ENCODE measurements around the gene CROCC.

CROCC gene

DNA sequence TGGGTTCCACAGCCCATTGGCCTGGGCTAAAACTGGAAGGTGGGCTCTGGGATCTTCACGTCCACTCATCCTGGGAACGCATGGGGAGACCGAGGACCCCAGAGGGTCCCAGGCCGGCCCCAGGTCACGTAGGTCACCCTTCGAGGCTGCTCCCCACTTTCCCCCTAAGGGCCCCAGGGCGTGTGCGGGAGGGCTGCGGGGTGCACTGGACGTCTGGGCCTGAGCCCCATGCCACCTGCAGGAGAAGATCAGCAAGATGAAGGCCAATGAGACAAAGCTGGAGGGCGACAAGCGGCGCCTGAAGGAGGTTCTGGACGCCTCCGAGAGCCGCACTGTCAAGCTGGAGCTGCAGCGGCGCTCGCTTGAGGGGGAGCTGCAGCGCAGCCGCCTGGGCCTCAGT is 46.2 kb downstream of the CROCC start:
- no peak for ATAC-seq

GRCh38 chr1:16968372-16968771 is 46.6 kb downstream of the CROCC start:
- ATAC-seq (no peak), DNase-seq (no peak)

More for the DNA sequence above, 46.2 kb downstream of the CROCC start:
- DNase-seq: no peak

GRCh38 chr1:16969057-16969611 is 47.4 kb downstream of the CROCC start:
- DNase-seq (no peak), ATAC-seq (no peak)

DNA sequence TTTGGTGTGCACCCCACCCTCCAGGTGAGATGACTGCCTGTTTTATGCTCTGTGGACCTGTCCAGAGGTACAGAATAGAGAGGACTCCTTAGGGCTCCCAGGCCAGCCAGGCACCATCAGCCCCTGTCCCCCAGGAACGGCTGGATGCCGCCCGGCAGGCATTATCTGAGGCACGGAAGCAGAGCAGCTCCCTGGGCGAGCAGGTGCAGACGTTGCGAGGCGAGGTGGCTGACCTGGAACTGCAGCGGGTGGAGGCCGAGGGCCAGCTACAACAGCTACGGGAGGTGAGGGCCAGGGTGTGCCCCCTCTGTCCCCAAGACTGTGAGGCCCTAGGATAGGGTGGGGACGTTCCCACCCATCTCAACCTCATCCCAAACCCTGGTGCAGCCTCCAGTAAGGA is 47.9 kb downstream of the CROCC start:
- DNase-seq (no peak), ATAC-seq (no peak)

DNA sequence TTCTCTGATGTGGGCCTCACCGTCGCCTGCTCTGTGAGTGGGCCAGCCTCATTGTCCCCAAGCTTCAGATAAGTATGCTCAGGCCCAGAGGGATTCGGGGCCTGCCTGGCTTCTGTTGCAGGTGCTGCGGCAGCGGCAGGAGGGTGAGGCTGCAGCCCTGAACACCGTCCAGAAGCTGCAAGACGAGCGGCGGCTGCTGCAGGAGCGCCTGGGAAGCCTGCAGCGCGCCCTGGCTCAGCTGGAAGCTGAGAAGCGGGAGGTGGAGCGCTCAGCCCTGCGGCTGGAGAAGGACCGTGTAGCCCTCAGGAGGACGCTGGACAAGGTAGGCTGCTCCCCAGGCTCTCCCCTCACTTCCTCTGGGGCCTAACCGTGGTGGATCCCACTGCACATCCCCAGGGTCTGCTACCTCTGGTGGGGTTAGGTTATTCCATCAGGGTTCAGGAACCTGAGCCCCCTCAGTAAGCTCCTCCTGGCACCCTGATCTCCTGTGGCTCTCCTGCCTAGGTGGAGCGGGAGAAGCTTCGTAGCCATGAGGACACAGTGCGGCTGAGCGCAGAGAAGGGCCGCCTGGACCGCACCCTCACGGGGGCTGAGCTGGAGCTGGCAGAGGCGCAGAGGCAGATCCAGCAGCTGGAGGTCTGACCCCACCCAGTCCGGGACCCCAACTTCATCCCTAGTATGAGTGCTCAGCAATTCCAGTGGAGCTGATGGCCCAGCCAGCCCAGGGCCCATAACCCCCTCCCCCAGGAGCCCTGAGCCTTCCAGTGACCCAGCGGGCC is 48.6 kb downstream of the CROCC start:
- ATAC-seq (no peak), DNase-seq (no peak)

DNA sequence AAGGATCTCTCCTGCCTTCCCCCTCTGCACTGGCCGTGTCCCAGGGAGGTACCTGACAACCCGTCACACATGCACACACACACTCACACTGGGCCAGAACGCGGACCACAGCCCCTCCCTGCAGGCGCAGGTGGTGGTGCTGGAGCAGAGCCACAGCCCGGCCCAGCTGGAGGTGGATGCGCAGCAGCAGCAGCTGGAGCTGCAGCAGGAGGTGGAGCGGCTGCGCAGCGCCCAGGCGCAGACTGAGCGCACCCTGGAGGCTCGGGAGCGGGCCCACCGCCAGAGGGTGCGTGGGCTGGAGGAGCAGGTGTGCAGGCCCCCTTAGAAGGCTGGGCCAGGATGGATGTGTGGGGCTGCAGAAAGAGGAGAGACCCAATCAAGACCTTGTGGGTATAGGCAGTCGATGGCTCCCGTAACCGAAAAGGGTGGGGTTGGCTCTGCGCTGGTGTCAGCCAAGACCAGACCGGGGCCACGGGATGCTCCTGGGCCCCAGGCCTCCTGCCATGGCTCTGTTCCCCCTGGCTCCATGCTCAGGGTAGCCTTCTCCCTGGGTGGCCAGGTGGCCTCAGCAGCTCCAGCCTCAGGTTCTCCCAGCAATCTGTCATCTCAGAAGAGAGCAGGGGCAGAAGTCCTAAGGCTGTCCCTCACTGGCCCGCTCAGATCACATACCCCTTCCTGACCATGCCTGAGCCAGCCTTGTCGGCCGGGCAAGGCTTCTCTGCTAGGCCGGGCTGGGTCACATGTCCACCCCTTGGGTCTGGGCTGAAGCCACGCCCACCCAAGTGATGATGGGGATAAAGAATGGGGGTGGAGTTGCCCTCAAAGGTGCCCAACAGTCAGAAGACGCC is 49.8 kb downstream of the CROCC start:
- DNase-seq (no peak), ATAC-seq (peak; percentile 6)

DNA sequence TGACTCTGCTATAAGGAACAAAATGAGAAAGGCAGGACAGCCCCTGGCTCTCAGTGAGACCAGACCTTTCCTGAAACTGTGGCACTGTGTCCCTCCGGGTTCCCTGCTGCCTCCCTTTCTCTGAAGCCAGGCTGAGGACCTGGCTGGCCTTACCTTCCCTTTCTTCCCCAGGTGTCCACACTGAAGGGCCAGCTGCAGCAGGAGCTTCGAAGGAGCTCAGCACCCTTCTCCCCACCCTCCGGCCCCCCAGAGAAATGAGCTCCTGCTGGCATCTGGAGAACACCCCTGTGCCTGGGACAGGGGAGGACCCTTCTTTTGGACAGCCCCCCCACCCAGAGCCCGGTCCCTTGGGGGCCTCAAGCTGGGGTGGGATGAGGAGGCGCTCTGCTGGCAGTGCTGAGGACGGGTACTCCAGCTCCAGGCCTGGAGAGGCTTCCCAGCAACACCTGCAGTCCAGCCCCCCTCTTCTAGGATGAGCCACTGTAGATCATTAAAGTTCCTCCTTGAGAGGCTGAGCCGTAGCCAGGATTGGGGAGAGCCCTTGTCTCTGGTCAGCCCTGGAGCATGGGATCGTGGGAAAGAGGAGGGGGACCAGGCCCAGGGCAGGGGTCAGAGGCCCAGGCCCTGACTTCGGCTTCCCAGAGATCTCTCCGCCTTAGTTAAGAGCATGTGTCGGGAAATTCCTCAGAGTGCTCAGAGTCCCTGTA is 50.6 kb downstream of the CROCC start:
- ATAC-seq (no peak), DNase-seq (no peak)

GRCh38 chr1:16973215-16973614 is 51.5 kb downstream of the CROCC start:
- ATAC-seq (no peak), DNase-seq (no peak)

DNA sequence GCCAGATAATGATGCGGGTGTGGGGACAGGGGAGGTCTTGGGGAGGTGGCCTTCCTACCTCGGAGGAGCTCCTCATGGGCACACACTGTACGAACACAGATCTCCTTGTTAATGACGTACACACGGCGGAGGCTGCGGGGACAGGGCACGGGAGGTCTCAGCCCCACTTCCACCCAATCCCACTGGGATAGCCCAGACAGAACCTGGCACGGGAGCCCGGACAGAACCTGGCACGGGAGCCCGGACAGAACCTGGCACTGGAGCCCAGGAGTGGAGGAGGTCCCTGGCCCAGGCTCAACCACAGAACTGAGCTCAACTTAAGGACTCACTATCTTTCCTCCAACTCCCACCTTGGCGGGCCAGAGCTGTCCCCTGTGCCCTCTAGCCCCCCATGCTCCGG is 53.5 kb downstream of the CROCC start:
- no peak for DNase-seq
- no peak for ATAC-seq

- no peak for DNase-seq
- no peak for ATAC-seq
These were observed 54.1 kb downstream of the CROCC start for GRCh38 chr1:16975838-16976237.

DNA sequence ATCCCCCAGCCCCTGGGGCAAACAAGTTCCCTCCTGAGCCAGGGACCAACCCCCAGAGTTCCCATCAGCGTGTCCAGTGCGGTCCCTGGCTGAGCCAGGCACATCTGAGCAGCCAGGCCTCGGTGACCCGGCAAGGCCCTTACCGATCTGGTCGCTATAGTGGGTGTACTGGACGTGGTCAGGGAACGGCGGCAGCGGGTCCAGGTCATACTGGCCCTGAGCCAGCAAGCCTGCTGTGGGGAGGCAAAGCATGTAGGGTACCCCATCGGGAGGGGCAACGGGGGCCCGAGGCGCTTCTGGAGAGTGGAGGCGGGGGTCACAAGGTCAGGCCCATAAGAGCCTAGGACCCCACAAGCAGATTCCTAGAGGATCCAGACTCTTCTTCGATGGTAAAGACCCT is 55.2 kb downstream of the CROCC start:
- ATAC-seq: no peak

DNA sequence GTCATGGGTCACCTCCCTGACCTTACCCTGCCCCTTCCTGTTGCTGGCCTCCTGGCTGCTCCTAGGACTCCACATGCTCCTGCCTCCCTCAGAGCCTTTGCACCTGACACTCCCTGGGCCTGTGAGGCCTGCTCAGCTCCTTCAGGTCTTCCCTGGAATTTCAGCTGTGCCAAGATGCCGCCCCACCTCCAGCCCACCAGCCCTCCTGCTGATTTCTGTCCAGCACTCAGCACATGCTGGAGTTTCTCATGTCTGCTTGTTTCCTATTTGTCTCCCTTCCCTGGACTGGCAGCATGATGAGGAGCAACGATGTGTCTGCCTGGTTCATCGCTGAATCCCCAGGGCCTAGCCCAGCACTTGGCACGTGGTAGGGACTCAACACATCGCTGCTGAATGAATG is 55.6 kb downstream of the CROCC start:
- DNase-seq: no peak
- ATAC-seq: no peak

More for the DNA sequence above, 55.2 kb downstream of the CROCC start:
- no peak for DNase-seq

GRCh38 chr1:16978139-16978538 is 56.4 kb downstream of the CROCC start:
- DNase-seq: no peak
- no peak for ATAC-seq

GRCh38 chr1:16978567-16979474 is 57.1 kb downstream of the CROCC start:
- ATAC-seq (no peak), DNase-seq (no peak)

GRCh38 chr1:16979475-16980327 is 58.0 kb downstream of the CROCC start:
- DNase-seq (no peak), ATAC-seq (no peak)

DNA sequence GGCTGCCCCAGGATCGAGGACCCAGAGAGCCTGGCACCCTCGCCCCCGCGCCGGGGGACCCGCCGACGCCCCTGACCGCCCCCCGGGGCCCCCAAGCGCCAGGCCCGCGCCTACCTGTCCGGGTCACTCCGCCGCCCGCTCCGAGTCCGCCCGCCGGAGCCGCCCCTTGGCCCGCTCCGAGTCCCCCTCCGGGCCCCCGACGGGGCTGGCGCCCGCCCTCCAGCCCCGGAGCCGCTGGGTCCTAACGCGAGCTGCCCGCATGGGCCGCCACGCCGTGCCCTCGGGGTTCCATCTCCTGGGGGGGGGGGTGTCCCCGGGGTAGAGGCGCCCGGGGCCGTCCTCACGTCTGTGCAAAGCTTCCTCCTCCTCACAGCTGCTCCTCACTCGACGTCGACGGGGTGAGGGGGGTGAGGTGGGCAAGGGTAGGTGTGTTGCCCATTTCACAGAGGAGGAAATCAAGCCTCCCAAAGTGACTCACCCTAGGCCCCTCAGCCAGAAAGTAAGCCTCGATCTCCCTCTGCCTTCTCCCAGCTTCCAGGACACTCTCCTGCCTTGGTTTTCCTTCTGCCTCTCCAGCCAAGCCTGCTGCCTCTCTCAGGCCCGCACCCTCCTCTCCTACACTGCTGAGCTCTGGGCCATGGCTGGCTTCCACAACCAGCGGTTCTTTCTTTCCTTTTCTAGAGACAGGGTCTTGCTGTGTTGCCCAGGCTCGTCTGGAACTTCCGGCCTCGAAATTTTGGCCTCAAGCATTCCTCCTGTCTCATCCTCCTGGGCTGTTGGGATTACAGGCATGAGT is 58.9 kb downstream of the CROCC start, which contains the start of gene MFAP2:
MFAP2 (minus strand) TSS at position 148 of the 796 bp plus-strand sequence. CDS start 2,347 bp downstream, outside the sequence.
- peak; percentile 26 for DNase-seq
- peak; percentile 7 for ATAC-seq

GRCh38 chr1:16981269-16981849 is 59.6 kb downstream of the CROCC start:
- no peak for ATAC-seq
- no peak for DNase-seq

DNA sequence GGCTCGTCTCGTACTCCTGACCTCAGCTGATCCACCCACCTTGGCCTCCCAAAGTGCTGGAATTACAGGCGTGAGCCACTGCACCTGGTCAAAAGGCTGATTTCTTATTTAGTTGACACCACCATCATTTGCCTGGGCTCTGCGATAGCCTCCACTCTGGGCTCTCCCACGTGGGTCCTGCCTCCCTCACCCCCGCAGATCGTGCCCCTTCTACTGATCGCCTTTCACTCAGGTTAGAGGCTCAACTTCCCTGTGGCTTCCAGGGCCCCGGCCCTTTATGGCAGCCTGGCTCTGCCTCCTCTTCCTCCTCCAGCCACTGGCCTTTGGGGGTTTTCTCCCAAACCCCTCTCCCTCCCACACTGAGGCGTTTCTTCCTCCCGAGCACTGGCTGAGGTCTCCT is 61.2 kb downstream of the CROCC start:
- ATAC-seq: no peak
- DNase-seq: no peak

DNA sequence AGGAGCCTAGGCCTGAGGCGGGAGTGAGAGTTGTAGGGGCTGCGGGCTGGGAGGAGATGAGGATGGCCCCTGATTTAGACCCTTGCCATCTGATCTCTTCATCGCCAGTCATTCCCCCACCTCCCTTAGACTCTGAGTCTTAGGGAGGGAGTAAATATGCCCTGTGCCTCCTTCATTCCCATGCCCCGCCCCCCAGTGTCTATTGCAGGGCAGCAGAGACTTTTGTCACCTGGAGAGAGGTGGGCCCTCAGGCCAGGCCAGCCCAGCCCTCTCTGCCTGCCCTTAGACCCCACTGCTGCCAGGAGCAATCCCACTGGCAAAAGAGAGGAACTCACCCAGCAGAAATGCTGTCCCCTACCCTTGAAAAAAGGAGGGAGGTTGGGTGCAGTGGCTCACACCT is 61.9 kb downstream of the CROCC start:
- DNase-seq (no peak), ATAC-seq (no peak)
